Measurements from ENCODE around the gene CD163.
"Not testable (repeated sequence)": the region's sequence is repeated elsewhere in the genome, so short reads cannot be mapped to it uniquely, and the experiment has no call there.

CD163 gene

GRCh38 chr12:7450667-7451066 lies 52.9 kb downstream of the CD163 start:
- no peak for DNase-seq (ENCODE audit: low read depth in 2 of 2)

- no peak for DNase-seq (ENCODE audit: low read depth in 2 of 2)
Measured at GRCh38 chr12:7448099-7448498, 55.5 kb downstream of the CD163 start.

GRCh38 chr12:7444537-7444936 lies 59.0 kb downstream of the CD163 start:
- no peak for DNase-seq (ENCODE audit: low read depth in 2 of 2)

GRCh38 chr12:7444076-7444475 lies 59.5 kb downstream of the CD163 start, which contains the start of gene CD163L1:
Gene CD163L1, minus strand, starts transcription at chr12:7444153. Its CDS starts 26 bp downstream, at chr12:7444127.
- no peak for DNase-seq (ENCODE audit: low read depth in 2 of 2)

- no peak for DNase-seq (ENCODE audit: low read depth in 2 of 2)
Measured at GRCh38 chr12:7441216-7441615, 62.4 kb downstream of the CD163 start.

- peak; percentile 11 to 35 for DNase-seq (ENCODE audit: low read depth in 2 of 2)
Measured at GRCh38 chr12:7439579-7440505, 63.7 kb downstream of the CD163 start.

GRCh38 chr12:7438291-7438995 lies 65.1 kb downstream of the CD163 start:
- DNase-seq (ENCODE audit: low read depth in 2 of 2): not testable (repeated sequence)

- not testable (repeated sequence) for DNase-seq (ENCODE audit: low read depth in 2 of 2)
Measured at GRCh38 chr12:7437494-7437893, 66.1 kb downstream of the CD163 start.

- DNase-seq (ENCODE audit: low read depth in 2 of 2): no peak
Measured at GRCh38 chr12:7434670-7435069, 68.9 kb downstream of the CD163 start.

- no peak for DNase-seq (ENCODE audit: low read depth in 2 of 2)
Measured at GRCh38 chr12:7433276-7433822, 70.2 kb downstream of the CD163 start.

GRCh38 chr12:7431993-7432685 lies 71.4 kb downstream of the CD163 start:
- DNase-seq (ENCODE audit: low read depth in 2 of 2): no peak

Measured in stimulated activated CD4-positive, alpha-beta T cell treated with anti-CD3 and anti-CD28 coated beads, Interleukin-1b, Interleukin-23, amount 100 ng/mL, for 4 hours (primary cell).